Measurements from ENCODE around the gene TUBG1. TPM values are rescaled to one million over a fixed set of nuclear protein-coding genes. Genes with fewer than 3 reads are reported as not detected.

TUBG1 gene
- total and polyA plus RNA-seq, 4 donors: 12.5 to 51.1 (median 27.1) TPM

DNA sequence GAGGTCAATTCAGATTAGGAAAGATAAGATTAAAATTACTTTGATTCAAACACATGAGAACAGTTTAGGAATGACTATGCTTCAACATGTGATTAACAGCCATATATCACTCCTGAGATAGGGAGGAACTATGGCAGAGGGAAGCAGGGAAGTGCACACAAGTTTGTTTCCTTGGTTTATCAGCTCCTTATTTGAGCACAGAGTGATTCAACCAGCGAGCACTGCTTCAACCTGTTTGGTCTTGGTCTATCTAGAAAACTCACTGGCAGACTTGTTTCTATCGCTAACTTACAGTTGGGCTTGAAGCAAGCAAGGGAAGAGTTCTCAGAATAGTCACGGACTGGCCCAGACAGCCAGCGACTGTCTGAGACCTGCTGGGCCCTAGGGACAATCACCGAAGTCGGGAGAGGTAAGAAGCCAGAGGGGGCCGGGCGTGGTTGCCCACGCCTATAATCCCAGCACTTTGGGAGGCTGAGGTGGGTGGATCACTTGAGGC lies 23.5 kb downstream of the TUBG1 start:
- 86% methylated on average over 9 of the region's 9 CpGs for WGBS
- TF ChIP-seq, protein P1, sequence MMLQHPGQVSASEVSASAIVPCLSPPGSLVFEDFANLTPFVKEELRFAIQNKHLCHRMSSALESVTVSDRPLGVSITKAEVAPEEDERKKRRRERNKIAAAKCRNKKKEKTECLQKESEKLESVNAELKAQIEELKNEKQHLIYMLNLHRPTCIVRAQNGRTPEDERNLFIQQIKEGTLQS (IDR thresholded peaks at IDR 0.05): no peak
- no peak for TF ChIP-seq NR2F2 (IDR thresholded peaks at IDR 0.05)
- no peak for TF ChIP-seq HNF4A (conservative IDR thresholded peaks at IDR 0.05)

DNA sequence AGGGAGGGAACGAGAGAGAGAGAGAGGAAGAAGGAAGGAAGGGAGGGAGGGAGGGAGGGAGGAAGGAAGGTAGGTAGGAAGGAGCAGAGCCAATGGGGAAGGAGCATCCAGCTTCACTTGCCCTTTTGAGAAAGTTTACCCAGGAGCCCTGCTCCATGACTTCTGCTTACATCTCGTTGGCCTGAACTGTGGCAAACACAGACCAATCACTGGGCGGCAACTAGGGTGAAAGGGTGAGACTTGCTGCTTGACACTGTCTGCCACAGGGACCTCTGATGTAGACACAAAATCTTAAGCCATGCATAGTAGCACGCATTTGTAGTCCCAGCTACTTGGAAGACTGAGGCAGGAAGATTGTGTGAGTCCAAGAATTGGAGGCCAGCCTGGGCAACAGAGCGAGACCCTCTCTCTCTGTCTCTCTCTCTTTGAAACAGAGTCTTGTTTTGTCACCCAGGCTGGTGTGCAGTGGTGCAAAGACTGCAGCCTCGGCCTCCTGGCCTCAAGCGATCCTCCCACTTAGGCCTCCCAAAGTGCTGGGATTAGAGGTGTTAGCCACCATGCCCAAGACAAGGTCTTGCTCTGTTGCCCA lies 30.1 kb downstream of the TUBG1 start:
- no peaks in the 10 kb centered on the region for H3K4me1 ChIP-seq (ENCODE audit: control insufficient read depth in 4 of 4, insufficient read depth in 4 of 4, low read length in 3 of 4)
- 82% methylated on average over 6 of the region's 7 CpGs for WGBS
- DNase-seq (ENCODE audit: low spot score): no peak
- no peak overlapping the region for H3K9ac ChIP-seq (ENCODE audit: low read depth in 1 of 2, low read length in 2 of 2)
- H3K4me3 ChIP-seq (ENCODE audit: low read depth in 1 of 3, low read length in 3 of 3): no peak overlapping the region
- H3K36me3 ChIP-seq (ENCODE audit: control insufficient read depth in 4 of 4, insufficient read depth in 3 of 4, low read depth in 1 of 4, low read length in 3 of 4): no peaks in the 10 kb centered on the region
- H3K27ac ChIP-seq (ENCODE audit: low read depth in 1 of 2, low read length in 2 of 2): no peak overlapping the region
- H3K9me3 ChIP-seq (ENCODE audit: control insufficient read depth in 4 of 4, low read length in 3 of 4): no peaks in the 10 kb centered on the region
- no peak for TF ChIP-seq FOXA2 (IDR thresholded peaks at IDR 0.05)
- TF ChIP-seq GABPA (IDR thresholded peaks at IDR 0.05 in 1 of 2, conservative IDR thresholded peaks at IDR 0.05 in 1 of 2): no peak
- TF ChIP-seq, protein P2, sequence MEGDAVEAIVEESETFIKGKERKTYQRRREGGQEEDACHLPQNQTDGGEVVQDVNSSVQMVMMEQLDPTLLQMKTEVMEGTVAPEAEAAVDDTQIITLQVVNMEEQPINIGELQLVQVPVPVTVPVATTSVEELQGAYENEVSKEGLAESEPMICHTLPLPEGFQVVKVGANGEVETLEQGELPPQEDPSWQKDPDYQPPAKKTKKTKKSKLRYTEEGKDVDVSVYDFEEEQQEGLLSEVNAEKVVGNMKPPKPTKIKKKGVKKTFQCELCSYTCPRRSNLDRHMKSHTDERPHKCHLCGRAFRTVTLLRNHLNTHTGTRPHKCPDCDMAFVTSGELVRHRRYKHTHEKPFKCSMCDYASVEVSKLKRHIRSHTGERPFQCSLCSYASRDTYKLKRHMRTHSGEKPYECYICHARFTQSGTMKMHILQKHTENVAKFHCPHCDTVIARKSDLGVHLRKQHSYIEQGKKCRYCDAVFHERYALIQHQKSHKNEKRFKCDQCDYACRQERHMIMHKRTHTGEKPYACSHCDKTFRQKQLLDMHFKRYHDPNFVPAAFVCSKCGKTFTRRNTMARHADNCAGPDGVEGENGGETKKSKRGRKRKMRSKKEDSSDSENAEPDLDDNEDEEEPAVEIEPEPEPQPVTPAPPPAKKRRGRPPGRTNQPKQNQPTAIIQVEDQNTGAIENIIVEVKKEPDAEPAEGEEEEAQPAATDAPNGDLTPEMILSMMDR (IDR thresholded peaks at IDR 0.05; ENCODE audit: low read depth, low read length, missing input control): no peak
- TF ChIP-seq, protein P1 (IDR thresholded peaks at IDR 0.05): no peak
- no peak for TF ChIP-seq NR2F2 (IDR thresholded peaks at IDR 0.05)
- TF ChIP-seq, protein P3, sequence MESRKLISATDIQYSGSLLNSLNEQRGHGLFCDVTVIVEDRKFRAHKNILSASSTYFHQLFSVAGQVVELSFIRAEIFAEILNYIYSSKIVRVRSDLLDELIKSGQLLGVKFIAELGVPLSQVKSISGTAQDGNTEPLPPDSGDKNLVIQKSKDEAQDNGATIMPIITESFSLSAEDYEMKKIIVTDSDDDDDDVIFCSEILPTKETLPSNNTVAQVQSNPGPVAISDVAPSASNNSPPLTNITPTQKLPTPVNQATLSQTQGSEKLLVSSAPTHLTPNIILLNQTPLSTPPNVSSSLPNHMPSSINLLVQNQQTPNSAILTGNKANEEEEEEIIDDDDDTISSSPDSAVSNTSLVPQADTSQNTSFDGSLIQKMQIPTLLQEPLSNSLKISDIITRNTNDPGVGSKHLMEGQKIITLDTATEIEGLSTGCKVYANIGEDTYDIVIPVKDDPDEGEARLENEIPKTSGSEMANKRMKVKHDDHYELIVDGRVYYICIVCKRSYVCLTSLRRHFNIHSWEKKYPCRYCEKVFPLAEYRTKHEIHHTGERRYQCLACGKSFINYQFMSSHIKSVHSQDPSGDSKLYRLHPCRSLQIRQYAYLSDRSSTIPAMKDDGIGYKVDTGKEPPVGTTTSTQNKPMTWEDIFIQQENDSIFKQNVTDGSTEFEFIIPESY (IDR thresholded peaks at IDR 0.05): no peak
- TF ChIP-seq RAD21 (IDR thresholded peaks at IDR 0.05): no peak
- TF ChIP-seq SP1 (IDR thresholded peaks at IDR 0.05): no peak
- TF ChIP-seq EGR1 (IDR thresholded peaks at IDR 0.05; ENCODE audit: low read depth in 2 of 2): no peak
- TF ChIP-seq REST (IDR thresholded peaks at IDR 0.05): no peak
- TF ChIP-seq YY1 (IDR thresholded peaks at IDR 0.05): no peak
- TF ChIP-seq HNF4A (conservative IDR thresholded peaks at IDR 0.05): no peak
- no peak for TF ChIP-seq TAF1 (conservative IDR thresholded peaks at IDR 0.05)
- TF ChIP-seq FOXA1 (IDR thresholded peaks at IDR 0.05): no peak
- H3K27me3 ChIP-seq (ENCODE audit: control insufficient read depth in 4 of 4, insufficient read depth in 4 of 4, low read length in 3 of 4): no peaks in the 10 kb centered on the region

More for the DNA sequence above, 23.5 kb downstream of the TUBG1 start:
- Histone ChIP-seq H3K4me3 (ENCODE audit: low read depth in 1 of 3, low read length in 3 of 3) (no peak overlapping the region), H3K36me3 (ENCODE audit: control insufficient read depth in 4 of 4, insufficient read depth in 3 of 4, low read depth in 1 of 4, low read length in 3 of 4) (no peaks in the 10 kb centered on the region), H3K9ac (ENCODE audit: low read depth in 1 of 2, low read length in 2 of 2) (no peak overlapping the region), H3K4me1 (ENCODE audit: control insufficient read depth in 4 of 4, insufficient read depth in 4 of 4, low read length in 3 of 4) (no peaks in the 10 kb centered on the region), H3K9me3 (ENCODE audit: control insufficient read depth in 4 of 4, low read length in 3 of 4) (no peaks in the 10 kb centered on the region), H3K27me3 (ENCODE audit: control insufficient read depth in 4 of 4, insufficient read depth in 4 of 4, low read length in 3 of 4) (no peaks in the 10 kb centered on the region), H3K27ac (ENCODE audit: low read depth in 1 of 2, low read length in 2 of 2) (no peak overlapping the region)
- no peak for DNase-seq (ENCODE audit: low spot score)

Measured in liver (tissue), 9 donors.